Mesothelial cell of epicardium (in vitro differentiated cells): ENCODE measurements around the gene SRCIN1. TPM values are rescaled to one million over a fixed set of nuclear protein-coding genes. Genes with fewer than 3 reads are reported as not detected.

Experiments used
- DNase-seq, 2 experiments: peaks; one replicate each; pipeline ENCODE4 v3.0.0; 2021; ENCODE audit warnings: low spot score in 2 of 2; ENCODE audit not compliant: unreplicated experiment in 2 of 2
- H3K27ac Mint-ChIP-seq: 2 replicates; pipeline ENCODE4 v1.8.0; 2021; ENCODE audit warnings: mixed read lengths
- H3K27me3 Mint-ChIP-seq: 2 replicates; pipeline ENCODE4 v1.8.0; 2021; ENCODE audit warnings: low read depth, mixed read lengths
- H3K36me3 Mint-ChIP-seq: 2 replicates; pipeline ENCODE4 v1.8.0; 2021; ENCODE audit warnings: mixed read lengths
- H3K4me1 Mint-ChIP-seq: 2 replicates; pipeline ENCODE4 v1.8.0; 2021; ENCODE audit warnings: mixed read lengths
- H3K4me3 Mint-ChIP-seq: 2 replicates; pipeline ENCODE4 v1.8.0; 2021; ENCODE audit warnings: mild to moderate bottlenecking, moderate library complexity, mixed read lengths
- H3K9me3 Mint-ChIP-seq: 2 replicates; pipeline ENCODE4 v1.8.0; 2021; ENCODE audit warnings: mixed read lengths
- total RNA-seq: library from RNA; stranded (reverse); gene quantifications from 3 replicates; pipeline ENCODE4 v1.2.1, GENCODE V29; 2021
- TF ChIP-seq, protein P1 (sequence below): fragments of 200-600 bp; sonication (generic); IDR thresholded peaks from one replicate; pipeline ENCODE4 v1.5.0; 2021; ENCODE audit warnings: antibody characterized with exemption; ENCODE audit not compliant: unreplicated experiment

The SRCIN1 gene
- total RNA-seq, 1 donor from 2014 or later: 19.4 TPM

DNA sequence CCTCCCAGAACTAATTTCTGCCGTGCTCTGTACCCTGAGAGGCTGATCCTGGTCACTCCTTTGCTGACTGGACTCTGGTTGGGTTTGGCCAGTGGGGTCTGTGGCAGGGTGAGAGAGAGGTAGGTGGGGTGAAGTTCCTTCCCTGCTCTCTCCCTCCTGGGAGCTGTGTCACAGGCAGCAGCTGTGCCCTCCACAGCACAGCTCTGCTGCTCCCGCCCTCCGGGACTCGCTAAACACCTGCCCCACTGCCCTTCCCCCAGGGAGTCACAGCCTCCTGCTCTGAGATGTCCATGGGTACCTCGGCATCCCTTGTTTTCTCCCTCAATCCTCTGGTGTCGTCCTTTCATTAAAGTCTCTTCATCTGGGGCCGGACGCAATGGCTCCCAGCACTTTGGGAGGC, 66.4 kb downstream of the SRCIN1 start:
- no peaks in the 10 kb centered on the region for H3K9me3 Mint-ChIP-seq
- no peaks in the 10 kb centered on the region for H3K4me1 Mint-ChIP-seq
- DNase-seq: no peak
- H3K27me3 Mint-ChIP-seq: peaks cover 10% of the 10 kb centered on the region
- TF ChIP-seq, protein P1, sequence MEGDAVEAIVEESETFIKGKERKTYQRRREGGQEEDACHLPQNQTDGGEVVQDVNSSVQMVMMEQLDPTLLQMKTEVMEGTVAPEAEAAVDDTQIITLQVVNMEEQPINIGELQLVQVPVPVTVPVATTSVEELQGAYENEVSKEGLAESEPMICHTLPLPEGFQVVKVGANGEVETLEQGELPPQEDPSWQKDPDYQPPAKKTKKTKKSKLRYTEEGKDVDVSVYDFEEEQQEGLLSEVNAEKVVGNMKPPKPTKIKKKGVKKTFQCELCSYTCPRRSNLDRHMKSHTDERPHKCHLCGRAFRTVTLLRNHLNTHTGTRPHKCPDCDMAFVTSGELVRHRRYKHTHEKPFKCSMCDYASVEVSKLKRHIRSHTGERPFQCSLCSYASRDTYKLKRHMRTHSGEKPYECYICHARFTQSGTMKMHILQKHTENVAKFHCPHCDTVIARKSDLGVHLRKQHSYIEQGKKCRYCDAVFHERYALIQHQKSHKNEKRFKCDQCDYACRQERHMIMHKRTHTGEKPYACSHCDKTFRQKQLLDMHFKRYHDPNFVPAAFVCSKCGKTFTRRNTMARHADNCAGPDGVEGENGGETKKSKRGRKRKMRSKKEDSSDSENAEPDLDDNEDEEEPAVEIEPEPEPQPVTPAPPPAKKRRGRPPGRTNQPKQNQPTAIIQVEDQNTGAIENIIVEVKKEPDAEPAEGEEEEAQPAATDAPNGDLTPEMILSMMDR: no peak
- no peak overlapping the region for H3K4me3 Mint-ChIP-seq
- peaks cover 3% of the 10 kb centered on the region for H3K36me3 Mint-ChIP-seq
- no peak overlapping the region for H3K27ac Mint-ChIP-seq

- no peak overlapping the region for H3K4me3 Mint-ChIP-seq
- no peaks in the 10 kb centered on the region for H3K9me3 Mint-ChIP-seq
- peaks cover 10% of the 10 kb centered on the region for H3K27me3 Mint-ChIP-seq
- no peak overlapping the region for H3K27ac Mint-ChIP-seq
- TF ChIP-seq, protein P1: no peak
- no peaks in the 10 kb centered on the region for H3K4me1 Mint-ChIP-seq
- DNase-seq: no peak
- peaks cover 3% of the 10 kb centered on the region for H3K36me3 Mint-ChIP-seq
These were observed 66.8 kb downstream of the SRCIN1 start for GRCh38 chr17:38538906-38539305.

GRCh38 chr17:38536661-38537060, 69.1 kb downstream of the SRCIN1 start:
- no peaks in the 10 kb centered on the region for H3K4me1 Mint-ChIP-seq
- H3K27ac Mint-ChIP-seq: no peak overlapping the region
- H3K9me3 Mint-ChIP-seq: no peaks in the 10 kb centered on the region
- H3K4me3 Mint-ChIP-seq: no peak overlapping the region
- DNase-seq: no peak
- peaks cover 3% of the 10 kb centered on the region for H3K36me3 Mint-ChIP-seq
- peaks cover 20% of the 10 kb centered on the region for H3K27me3 Mint-ChIP-seq
- TF ChIP-seq, protein P1: no peak

GRCh38 chr17:38535886-38536285, 69.9 kb downstream of the SRCIN1 start:
- H3K9me3 Mint-ChIP-seq: no peaks in the 10 kb centered on the region
- TF ChIP-seq, protein P1: no peak
- no peak overlapping the region for H3K4me3 Mint-ChIP-seq
- H3K4me1 Mint-ChIP-seq: no peaks in the 10 kb centered on the region
- H3K27ac Mint-ChIP-seq: no peak overlapping the region
- H3K27me3 Mint-ChIP-seq: peaks cover 20% of the 10 kb centered on the region
- H3K36me3 Mint-ChIP-seq: peaks cover 3% of the 10 kb centered on the region
- no peak for DNase-seq

GRCh38 chr17:38534498-38534885, 71.3 kb downstream of the SRCIN1 start:
- TF ChIP-seq, protein P1: no peak
- Mint-ChIP-seq H3K9me3 (no peaks in the 10 kb centered on the region), H3K27ac (no peak overlapping the region), H3K4me1 (no peaks in the 10 kb centered on the region), H3K4me3 (no peak overlapping the region), H3K36me3 (no peaks in the 10 kb centered on the region), H3K27me3 (peaks cover 29% of the 10 kb centered on the region)
- DNase-seq: no peak

DNA sequence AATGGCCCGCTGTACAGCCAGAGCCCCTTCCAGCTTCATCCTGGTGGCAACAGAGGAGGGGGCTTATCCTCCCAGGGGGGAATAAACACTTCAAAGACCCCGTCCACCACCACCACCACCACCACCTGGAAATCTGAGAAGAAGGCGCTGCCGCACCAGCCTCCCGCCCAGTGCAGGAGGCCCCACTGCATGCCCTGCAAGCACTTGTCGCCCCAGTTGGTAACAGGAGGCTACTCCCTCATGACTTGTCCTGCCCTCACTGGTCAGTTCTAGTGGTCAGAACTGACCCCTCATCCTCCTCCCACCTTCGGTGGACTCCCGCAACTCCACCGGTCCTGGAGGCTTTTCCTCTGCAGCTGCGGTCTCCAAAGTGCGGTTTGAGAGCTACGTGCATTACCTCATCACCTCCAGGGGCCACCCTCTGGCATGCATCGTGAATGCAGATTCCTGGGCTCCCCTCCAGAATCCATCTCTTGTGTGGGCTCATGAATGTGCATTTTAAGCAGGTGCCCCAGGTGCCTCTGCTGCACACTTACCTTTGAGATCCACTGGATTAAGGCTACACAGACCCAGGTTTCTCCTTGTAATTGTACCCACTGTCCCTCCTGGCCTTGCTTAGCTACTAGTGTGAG, 71.8 kb downstream of the SRCIN1 start:
- H3K27me3 Mint-ChIP-seq: peaks cover 32% of the 10 kb centered on the region
- DNase-seq: no peak
- no peaks in the 10 kb centered on the region for H3K9me3 Mint-ChIP-seq
- TF ChIP-seq, protein P1: no peak
- H3K4me3 Mint-ChIP-seq: no peak overlapping the region
- no peaks in the 10 kb centered on the region for H3K4me1 Mint-ChIP-seq
- H3K27ac Mint-ChIP-seq: no peak overlapping the region
- no peaks in the 10 kb centered on the region for H3K36me3 Mint-ChIP-seq
